Muscle layer of duodenum (tissue), 2 donors: ENCODE measurements around the gene CHCHD5.
A peak's percentile ranks its signal among the peaks of the same experiment; 100 is the strongest.
"Not testable (repeated sequence)": the region's sequence is repeated elsewhere in the genome, so short reads cannot be mapped to it uniquely, and the experiment has no call there.

ENCODE experiments used
- H3K27ac ChIP-seq: one replicate; pipeline ENCODE4 v1.7.0; 2013; ENCODE audit warnings: mild to moderate bottlenecking, low read length
- H3K27me3 ChIP-seq: one replicate; pipeline ENCODE4 v1.7.0; 2013; ENCODE audit warnings: low read depth, mild to moderate bottlenecking, control low read depth, low read length
- H3K36me3 ChIP-seq, 2 donors: one replicate each; pipeline ENCODE4 v1.7.0; 2013; ENCODE audit warnings: low read length in 2 of 2, control low read depth in 1 of 2, mild to moderate bottlenecking in 1 of 2; ENCODE audit not compliant: insufficient read depth in 2 of 2, control insufficient read depth in 1 of 2
- H3K4me1 ChIP-seq, 2 donors: one replicate each; pipeline ENCODE4 v1.7.0; 2013; ENCODE audit warnings: low read length in 2 of 2, mild to moderate bottlenecking in 2 of 2, control low read depth in 1 of 2, moderate library complexity in 1 of 2; ENCODE audit not compliant: insufficient read depth in 2 of 2, control insufficient read depth in 1 of 2
- H3K4me3 ChIP-seq, 2 donors: one replicate each; pipeline ENCODE4 v1.7.0; 2013; ENCODE audit warnings: low read length in 2 of 2, low read depth in 1 of 2, mild to moderate bottlenecking in 1 of 2
- H3K9me3 ChIP-seq, 2 donors: one replicate each; pipeline ENCODE4 v1.7.0; 2013; ENCODE audit warnings: low read length in 2 of 2, control low read depth in 1 of 2, mild to moderate bottlenecking in 1 of 2; ENCODE audit not compliant: control insufficient read depth in 1 of 2
- donor health status: healthy.

The CHCHD5 gene

GRCh38 chr2:112584134-112584890, at the start of gene CHCHD5:
Gene CHCHD5 (plus strand): TSS chr2:112584609. CDS start chr2:112584648, 39 bp downstream.
- Histone ChIP-seq H3K4me1 (peaks cover 7 to 20% of the 10 kb centered on the region in 2 donors), H3K27ac (peak within 1 kb of the TSS; percentile 97), H3K27me3 (no peaks in the 10 kb centered on the region), H3K9me3 (no peaks in the 10 kb centered on the region), H3K4me3 (peak within 1 kb of the TSS; percentile 64 to 77), H3K36me3 (peaks cover 18 to 27% of the 10 kb centered on the region in 2 donors)

GRCh38 chr2:112534826-112535225, 49.6 kb upstream of the CHCHD5 start:
- Histone ChIP-seq H3K4me1 (no peaks in the 10 kb centered on the region), H3K27ac (no peak overlapping the region), H3K9me3 (no peaks in the 10 kb centered on the region), H3K27me3 (no peaks in the 10 kb centered on the region), H3K36me3 (peaks cover 0 to 20% of the 10 kb centered on the region in 2 donors), H3K4me3 (no peak overlapping the region)

GRCh38 chr2:112536665-112537064, 47.7 kb upstream of the CHCHD5 start:
- H3K4me1 ChIP-seq, H3K27ac ChIP-seq, H3K9me3 ChIP-seq, H3K36me3 ChIP-seq, H3K27me3 ChIP-seq, H3K4me3 ChIP-seq: not testable (repeated sequence)

- Histone ChIP-seq H3K4me3 (no peak overlapping the region), H3K9me3 (no peaks in the 10 kb centered on the region), H3K4me1 (peaks cover 0 to 11% of the 10 kb centered on the region in 2 donors), H3K36me3 (no peaks in the 10 kb centered on the region), H3K27me3 (no peaks in the 10 kb centered on the region), H3K27ac (no peak overlapping the region)
These were observed 45.1 kb upstream of the CHCHD5 start for GRCh38 chr2:112539306-112539705.

- Histone ChIP-seq H3K27ac (no peak overlapping the region), H3K27me3 (no peaks in the 10 kb centered on the region), H3K4me1 (peaks cover 0 to 11% of the 10 kb centered on the region in 2 donors), H3K9me3 (no peaks in the 10 kb centered on the region), H3K4me3 (peak overlapping the region in 1 of 2 donors; percentile 100), H3K36me3 (peaks cover under 1% of the 10 kb centered on the region in 2 donors)
These were observed 43.5 kb upstream of the CHCHD5 start for GRCh38 chr2:112540906-112541305.

GRCh38 chr2:112541315-112542122, 42.9 kb upstream of the CHCHD5 start:
- Histone ChIP-seq H3K4me1 (peaks cover 0 to 11% of the 10 kb centered on the region in 2 donors), H3K9me3 (no peaks in the 10 kb centered on the region), H3K36me3 (peaks cover 4% of the 10 kb centered on the region in 2 donors), H3K27me3 (no peaks in the 10 kb centered on the region), H3K27ac (peak overlapping the region; percentile 94), H3K4me3 (peak overlapping the region; percentile 98 to 100)

GRCh38 chr2:112542123-112542983, 42.1 kb upstream of the CHCHD5 start, which contains the start of gene POLR1B:
Gene POLR1B (plus strand): TSS chr2:112542465. CDS start chr2:112542495, 30 bp downstream.
- peak within 1 kb of the TSS; percentile 98 to 100 for H3K4me3 ChIP-seq
- H3K4me1 ChIP-seq: peaks cover 0 to 11% of the 10 kb centered on the region in 2 donors
- H3K27ac ChIP-seq: peak within 1 kb of the TSS; percentile 94
- no peaks in the 10 kb centered on the region for H3K27me3 ChIP-seq
- H3K9me3 ChIP-seq: no peaks in the 10 kb centered on the region
- peaks cover 9 to 11% of the 10 kb centered on the region in 2 donors for H3K36me3 ChIP-seq

- Histone ChIP-seq H3K36me3 (peaks cover 15 to 19% of the 10 kb centered on the region in 2 donors), H3K4me3 (peak overlapping the region; percentile 98 to 100), H3K9me3 (no peaks in the 10 kb centered on the region), H3K27ac (peak overlapping the region; percentile 43), H3K4me1 (peaks cover 0 to 11% of the 10 kb centered on the region in 2 donors), H3K27me3 (no peaks in the 10 kb centered on the region)
These were observed 41.3 kb upstream of the CHCHD5 start for GRCh38 chr2:112542984-112543661.

- H3K4me3 ChIP-seq: no peak overlapping the region
- H3K27me3 ChIP-seq: no peaks in the 10 kb centered on the region
- H3K9me3 ChIP-seq: no peaks in the 10 kb centered on the region
- peaks cover 0 to 11% of the 10 kb centered on the region in 2 donors for H3K4me1 ChIP-seq
- no peak overlapping the region for H3K27ac ChIP-seq
- peaks cover 40 to 46% of the 10 kb centered on the region in 2 donors for H3K36me3 ChIP-seq
These were observed 37.1 kb upstream of the CHCHD5 start for GRCh38 chr2:112547333-112547732.

- Histone ChIP-seq H3K4me1 (no peaks in the 10 kb centered on the region), H3K9me3 (no peaks in the 10 kb centered on the region), H3K4me3 (no peak overlapping the region), H3K36me3 (peaks cover 56 to 60% of the 10 kb centered on the region in 2 donors), H3K27ac (no peak overlapping the region), H3K27me3 (no peaks in the 10 kb centered on the region)
These were observed 35.4 kb upstream of the CHCHD5 start for GRCh38 chr2:112548980-112549379.
